Type B pancreatic cell (in vitro differentiated cells): ENCODE data around the gene THRAP3. TPM values are rescaled to one million over a fixed set of nuclear protein-coding genes. Genes with fewer than 3 reads are reported as not detected.
A peak's percentile ranks its signal among the peaks of the same experiment; 100 is the strongest.

Source experiments
- DNase-seq: peaks from one replicate; pipeline ENCODE4 v3.0.0; 2021; ENCODE audit warnings: mixed read lengths; ENCODE audit not compliant: unreplicated experiment; ENCODE audit errors: extremely low spot score
- H3K27ac Mint-ChIP-seq: 2 replicates; pipeline ENCODE4 v1.8.0; 2021; ENCODE audit warnings: mild to moderate bottlenecking, mixed read lengths
- H3K27me3 Mint-ChIP-seq: 2 replicates; pipeline ENCODE4 v1.8.0; 2021; ENCODE audit warnings: mixed read lengths
- H3K36me3 Mint-ChIP-seq: 2 replicates; pipeline ENCODE4 v1.8.0; 2021; ENCODE audit warnings: mixed read lengths
- H3K4me1 Mint-ChIP-seq: one replicate; pipeline ENCODE4 v1.8.0; 2021; ENCODE audit warnings: mixed read lengths; ENCODE audit not compliant: unreplicated experiment
- H3K4me3 Mint-ChIP-seq: 2 replicates; pipeline ENCODE4 v1.8.0; 2021; ENCODE audit warnings: mild to moderate bottlenecking, mixed read lengths
- H3K9me3 Mint-ChIP-seq: 2 replicates; pipeline ENCODE4 v1.8.0; 2021; ENCODE audit warnings: mixed read lengths
- CTCF ChIP-seq: fragments of 200-600 bp; sonication (generic); conservative IDR thresholded peaks from 2 replicates; pipeline ENCODE4 v1.5.0; 2021; ENCODE audit warnings: antibody characterized with exemption, mild to moderate bottlenecking
- total RNA-seq: library from RNA; stranded (reverse); gene quantifications from 2 replicates; pipeline ENCODE4 v1.2.1, GENCODE V29; 2021; ENCODE audit warnings: low replicate concordance

Gene THRAP3
- total RNA-seq, 1 donor from 2014 or later, result 135 TPM

DNA sequence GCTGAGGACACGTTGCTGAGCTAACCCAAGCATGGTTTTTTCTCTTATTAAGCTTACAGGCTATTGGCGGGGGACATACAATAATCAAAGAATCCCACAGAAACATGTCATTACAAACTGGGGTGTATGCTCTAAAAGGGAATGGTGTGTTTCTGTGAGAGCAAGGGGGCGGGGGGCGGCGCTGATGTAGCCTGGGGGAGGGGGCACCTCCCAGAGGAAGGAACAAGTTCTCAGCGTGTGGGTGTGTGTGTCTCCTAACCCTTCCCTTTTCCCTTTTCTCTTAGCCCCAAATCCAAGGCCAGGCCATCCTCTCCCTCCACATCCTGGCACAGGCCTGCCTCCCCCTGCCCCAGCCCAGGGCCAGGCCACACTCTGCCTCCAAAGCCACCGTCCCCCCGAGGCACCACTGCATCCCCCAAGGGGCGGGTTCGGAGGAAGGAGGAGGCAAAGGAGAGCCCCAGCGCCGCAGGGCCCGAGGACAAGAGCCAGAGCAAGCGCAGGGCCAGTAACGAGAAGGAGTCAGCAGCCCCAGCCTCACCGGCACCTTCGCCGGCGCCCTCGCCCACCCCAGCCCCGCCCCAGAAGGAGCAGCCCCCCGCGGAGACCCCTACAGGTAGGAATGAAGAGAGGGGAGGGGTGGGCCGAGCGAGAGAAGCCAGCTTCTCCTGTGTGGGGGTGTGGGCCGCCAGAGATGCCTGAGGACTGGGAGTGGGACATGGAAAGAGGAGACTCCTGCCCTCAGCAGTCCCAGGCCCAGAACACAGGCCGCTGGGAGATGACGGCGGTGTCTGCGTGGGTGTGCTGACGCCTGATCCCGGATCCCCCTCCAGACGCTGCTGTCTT lies 46.4 kb upstream of the THRAP3 start:
- Mint-ChIP-seq H3K27me3 (no peaks in the 10 kb centered on the region), H3K36me3 (peaks cover 17% of the 10 kb centered on the region), H3K27ac (no peak overlapping the region), H3K9me3 (no peaks in the 10 kb centered on the region), H3K4me3 (no peak overlapping the region), H3K4me1 (no peaks in the 10 kb centered on the region)
- no peak for DNase-seq
- TF ChIP-seq CTCF, result no peak

GRCh38 chr1:36178471-36179219 lies 45.6 kb upstream of the THRAP3 start:
- H3K27ac Mint-ChIP-seq, result no peak overlapping the region
- H3K4me3 Mint-ChIP-seq, result no peak overlapping the region
- H3K27me3 Mint-ChIP-seq, result no peaks in the 10 kb centered on the region
- no peak for DNase-seq
- peaks cover 21% of the 10 kb centered on the region for H3K36me3 Mint-ChIP-seq
- H3K9me3 Mint-ChIP-seq, result no peaks in the 10 kb centered on the region
- peaks cover 6% of the 10 kb centered on the region for H3K4me1 Mint-ChIP-seq
- no peak for TF ChIP-seq CTCF

DNA sequence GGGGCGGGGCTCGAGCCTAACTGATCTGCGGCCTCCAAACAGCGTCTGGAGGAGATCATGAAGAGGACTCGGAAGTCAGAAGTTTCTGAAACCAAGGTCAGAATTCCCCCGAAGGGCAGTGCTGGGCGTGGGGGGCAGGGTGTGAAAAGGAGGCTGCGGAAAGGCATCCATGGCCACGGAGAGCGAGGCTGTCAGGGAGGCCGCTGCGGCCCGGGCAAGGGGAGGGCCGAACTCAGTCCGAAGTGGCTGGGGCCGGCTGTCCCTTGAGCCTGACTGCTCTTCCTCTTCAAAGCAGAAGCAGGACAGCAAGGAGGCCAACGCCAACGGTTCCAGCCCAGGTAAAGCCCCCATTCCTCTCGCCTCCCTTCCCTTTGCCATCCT lies 45.0 kb upstream of the THRAP3 start:
- Mint-ChIP-seq H3K27me3 (no peaks in the 10 kb centered on the region), H3K27ac (no peak overlapping the region), H3K36me3 (peaks cover 15% of the 10 kb centered on the region)

DNA sequence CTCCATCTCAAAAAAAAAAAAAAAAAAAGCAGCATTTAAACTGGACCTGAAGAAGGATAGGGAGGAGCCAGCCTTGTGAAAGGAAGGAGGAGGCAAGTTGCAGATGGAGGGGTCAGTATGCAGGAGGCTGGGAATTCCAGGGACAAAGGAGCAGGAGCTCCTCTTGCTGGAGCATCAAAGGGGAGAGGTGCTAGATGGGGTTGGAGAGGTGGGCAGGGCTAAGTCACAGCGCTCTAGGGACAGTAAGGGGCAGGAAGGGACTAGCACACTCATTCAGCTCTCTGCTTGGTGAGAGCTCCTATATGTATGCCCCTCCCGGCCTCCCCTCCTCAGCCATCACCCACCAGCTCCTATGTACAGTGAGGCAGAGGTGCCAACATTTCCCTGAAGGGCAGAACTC lies 41.5 kb upstream of the THRAP3 start:
- no peaks in the 10 kb centered on the region for H3K9me3 Mint-ChIP-seq
- TF ChIP-seq CTCF, result no peak
- peaks cover 6% of the 10 kb centered on the region for H3K4me1 Mint-ChIP-seq
- no peak for DNase-seq
- H3K27me3 Mint-ChIP-seq, result no peaks in the 10 kb centered on the region
- no peak overlapping the region for H3K4me3 Mint-ChIP-seq
- peak overlapping the region; percentile 58 for H3K27ac Mint-ChIP-seq
- peaks cover 10% of the 10 kb centered on the region for H3K36me3 Mint-ChIP-seq

More for the DNA sequence above, 45.0 kb upstream of the THRAP3 start:
- H3K4me3 Mint-ChIP-seq, result no peak overlapping the region
- H3K9me3 Mint-ChIP-seq, result no peaks in the 10 kb centered on the region
- no peak for DNase-seq
- TF ChIP-seq CTCF, result no peak
- peaks cover 6% of the 10 kb centered on the region for H3K4me1 Mint-ChIP-seq

DNA sequence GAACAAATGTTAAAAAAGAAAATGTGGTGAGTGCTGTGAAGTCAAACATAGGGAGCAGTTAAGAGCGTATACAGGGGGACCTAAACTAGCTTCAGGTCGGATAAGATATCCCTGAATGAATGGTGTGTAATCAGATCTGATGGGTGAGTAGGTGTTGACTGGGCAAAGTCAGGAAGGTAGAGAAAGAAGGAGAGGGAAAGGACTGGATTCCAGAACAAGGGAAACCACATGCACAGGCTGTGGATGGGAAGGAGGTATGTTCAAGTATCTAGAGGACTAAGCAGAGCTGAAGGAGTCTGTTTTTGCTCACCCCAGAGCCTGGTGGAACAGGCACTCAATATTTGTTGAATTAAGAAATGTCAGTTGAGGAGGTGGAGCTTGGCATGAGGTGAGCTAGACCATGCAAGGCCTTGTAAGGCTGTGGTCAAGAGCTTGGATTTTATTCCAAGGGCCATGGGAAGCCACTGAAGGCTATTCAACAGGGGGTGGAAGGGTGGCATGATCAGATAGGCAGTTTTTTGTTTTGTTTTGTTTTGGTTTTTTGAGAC lies 40.9 kb upstream of the THRAP3 start:
- no peak for TF ChIP-seq CTCF
- Mint-ChIP-seq H3K4me3 (no peak overlapping the region), H3K36me3 (peaks cover 10% of the 10 kb centered on the region), H3K9me3 (no peaks in the 10 kb centered on the region), H3K4me1 (peaks cover 10% of the 10 kb centered on the region), H3K27me3 (no peaks in the 10 kb centered on the region), H3K27ac (no peak overlapping the region)
- no peak for DNase-seq
